GM21390 (cell line): Measurements from ENCODE around the gene CDC42BPB.

Source experiments
- ATAC-seq: cut with Tn5 transposase; IDR thresholded peaks from one replicate; pipeline ENCODE4 v1.9.1; 2021; ENCODE audit not compliant: unreplicated experiment

Gene CDC42BPB

DNA sequence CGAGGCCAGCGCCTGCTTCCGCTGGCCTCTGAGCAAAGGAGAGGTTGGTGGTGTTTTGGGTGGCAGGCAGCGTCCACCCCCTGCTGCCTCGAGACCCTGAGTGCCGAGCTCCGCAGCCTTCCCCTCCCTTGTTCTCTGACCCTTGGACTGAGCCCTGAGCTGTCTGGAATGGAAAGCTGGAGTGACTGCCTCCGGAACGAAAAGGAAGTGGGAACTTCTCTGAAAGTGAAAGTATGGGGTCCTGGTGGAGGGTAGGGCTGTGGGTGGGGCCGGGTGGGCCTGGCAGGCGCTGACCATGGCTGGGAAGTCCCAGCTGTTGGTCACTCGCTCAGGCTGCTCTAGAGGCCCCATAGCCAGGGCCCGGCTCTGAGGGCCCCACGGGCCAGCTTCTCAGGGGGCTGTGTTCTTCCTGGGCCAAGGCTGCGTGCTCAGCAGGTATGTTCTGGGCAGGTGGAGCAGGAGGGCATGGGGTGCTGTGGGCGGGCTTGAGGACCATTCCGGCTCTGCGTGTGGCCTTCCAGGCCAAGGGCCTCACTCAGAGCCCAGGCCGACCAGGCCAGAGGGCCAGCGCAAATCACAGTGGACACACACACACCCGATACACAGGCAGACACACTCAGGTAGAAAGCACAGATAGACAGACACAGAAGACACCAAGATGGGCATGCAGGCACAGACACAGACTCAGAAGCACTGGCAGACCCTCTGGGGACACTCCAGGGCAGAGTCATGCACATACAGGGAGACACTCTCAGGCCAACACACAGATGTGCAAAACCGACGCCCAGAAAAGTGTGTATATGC is 37.3 kb upstream of the CDC42BPB start, which contains the start of gene EXOC3L4:
Gene EXOC3L4 (plus strand): TSS at position 320 of the 804 bp plus-strand sequence. CDS start 5,495 bp downstream, outside the sequence.
- no peak for ATAC-seq

- no peak for ATAC-seq
These were observed 36.6 kb upstream of the CDC42BPB start for GRCh38 chr14:103093856-103094405.

GRCh38 chr14:103091883-103092222 is 34.5 kb upstream of the CDC42BPB start:
- ATAC-seq: no peak

- ATAC-seq: peak; percentile 59
These were observed 33.9 kb upstream of the CDC42BPB start for GRCh38 chr14:103091041-103091882.

DNA sequence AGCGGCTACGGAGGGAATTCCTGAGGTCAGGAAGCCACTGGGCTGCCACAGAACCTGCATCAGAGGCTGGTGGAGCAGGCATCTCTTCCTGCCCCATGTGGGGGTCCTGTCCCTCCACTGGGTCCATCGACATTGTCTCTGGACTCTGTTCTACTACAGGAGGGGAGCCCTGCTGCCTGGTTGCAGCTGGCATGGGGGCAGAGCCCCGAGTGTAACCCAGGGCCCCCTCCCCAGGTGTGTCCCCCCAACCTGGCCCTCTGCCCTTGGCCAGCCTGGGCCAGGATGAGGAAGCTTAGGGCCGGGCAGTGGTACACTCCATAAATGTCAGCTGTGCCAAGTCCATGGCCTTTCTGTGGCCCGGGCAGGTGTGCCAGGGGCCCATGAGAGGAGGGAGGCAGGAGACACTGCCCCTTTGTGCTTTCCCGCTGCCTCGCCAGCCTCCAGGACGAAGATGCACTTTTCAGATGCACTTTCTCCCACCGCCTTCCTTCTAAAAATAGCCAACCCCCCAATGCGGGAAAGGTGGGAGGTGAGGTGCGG is 33.2 kb upstream of the CDC42BPB start:
- ATAC-seq: no peak

- no peak for ATAC-seq
These were observed 32.3 kb upstream of the CDC42BPB start for GRCh38 chr14:103089386-103090335.

DNA sequence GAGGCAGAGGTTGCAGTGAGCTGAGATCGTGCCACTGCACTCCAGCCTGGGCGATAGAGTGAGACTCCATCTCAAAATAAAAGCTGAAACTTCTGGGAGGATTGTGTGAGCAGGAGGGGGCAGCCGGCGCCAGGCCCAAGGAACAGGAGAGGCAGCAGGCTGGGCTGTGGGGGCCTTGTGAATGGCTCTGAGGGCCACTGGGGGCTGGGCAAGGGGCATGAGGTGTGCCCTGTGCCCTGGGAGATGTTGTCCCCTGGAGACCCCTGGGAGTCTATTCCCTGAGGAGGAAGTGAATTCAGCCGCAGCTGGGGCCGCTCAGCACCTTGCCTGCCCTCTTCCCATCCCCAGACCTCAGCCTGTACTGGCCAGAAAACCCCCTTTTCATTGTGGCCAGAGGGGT is 31.6 kb upstream of the CDC42BPB start:
- no peak for ATAC-seq

DNA sequence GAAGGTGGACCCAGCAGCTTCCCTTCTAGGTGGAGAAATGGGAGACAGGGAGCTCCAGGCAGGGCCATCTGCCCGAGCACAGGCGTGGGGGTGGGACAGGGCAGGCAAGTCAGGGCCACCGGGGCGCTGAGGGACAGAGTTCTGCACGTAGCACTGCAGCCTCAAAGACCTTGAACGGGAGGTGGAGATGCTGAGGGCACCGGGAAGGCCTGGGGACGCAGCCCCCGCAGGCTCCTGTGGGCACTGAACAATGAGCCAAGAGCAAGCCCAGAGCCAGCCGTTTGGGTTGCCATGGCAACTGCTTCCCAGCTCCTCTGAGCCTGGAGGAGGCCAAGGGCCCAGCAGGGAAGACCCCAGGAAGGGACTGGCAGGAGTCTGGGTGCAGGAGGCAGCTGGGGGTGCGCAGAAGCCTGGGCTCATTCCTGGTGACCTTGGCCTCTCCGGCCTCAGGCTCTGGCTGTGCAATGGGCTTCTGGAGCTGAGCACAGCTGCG is 30.0 kb upstream of the CDC42BPB start:
- ATAC-seq: no peak

GRCh38 chr14:103086771-103087342 is 29.5 kb upstream of the CDC42BPB start:
- no peak for ATAC-seq

GRCh38 chr14:103085106-103086091 is 28.1 kb upstream of the CDC42BPB start:
- no peak for ATAC-seq

DNA sequence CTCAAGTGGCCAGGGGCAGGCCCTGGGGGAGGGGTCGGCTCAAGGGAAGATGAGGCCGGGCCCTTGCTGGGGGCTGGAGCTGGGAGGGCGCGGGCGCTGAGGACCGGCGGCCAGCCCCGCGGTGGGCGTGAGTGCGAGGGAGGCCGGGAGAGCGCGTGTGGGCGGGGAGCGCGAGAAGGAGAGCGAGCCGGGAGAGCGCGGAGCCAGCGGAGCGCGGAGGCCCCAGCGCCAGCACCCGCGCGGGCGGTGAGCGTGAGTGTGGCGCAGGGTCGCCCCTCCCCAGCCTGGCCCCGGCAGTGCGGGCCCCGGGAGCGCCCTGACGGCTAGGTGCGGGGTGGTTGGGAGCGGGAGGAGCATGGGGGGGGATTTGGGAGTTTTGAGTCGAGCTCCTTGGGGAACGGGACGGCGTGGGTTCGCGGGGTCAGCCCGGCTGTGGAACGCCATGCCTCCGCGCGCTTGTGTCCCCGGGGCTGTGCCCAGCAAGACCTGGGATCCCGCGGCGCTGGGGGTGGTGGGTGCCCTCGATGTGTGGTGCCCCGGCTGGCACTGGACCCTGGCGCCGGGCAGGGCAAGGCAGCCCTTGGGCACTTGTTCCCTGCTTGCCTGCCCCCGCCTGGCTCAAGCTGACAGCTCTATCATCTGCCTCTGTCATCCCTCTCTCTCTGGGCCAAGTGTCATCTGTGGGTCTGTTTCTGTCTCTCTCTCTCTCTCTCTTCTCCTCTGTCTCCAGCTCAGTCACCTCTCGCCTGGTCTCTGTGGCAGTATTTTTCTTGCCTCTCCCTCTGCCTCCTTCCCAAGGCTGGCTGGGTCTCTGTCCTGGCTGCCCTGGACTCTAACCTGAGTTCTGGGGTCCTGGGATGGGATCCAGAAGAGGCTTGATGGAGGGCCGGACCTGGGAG is 26.9 kb upstream of the CDC42BPB start, which contains the start of gene LBHD2:
Gene LBHD2 (plus strand): TSS at position 190 of the 899 bp plus-strand sequence. CDS start 1,803 bp downstream, outside the sequence.
- no peak for ATAC-seq

GRCh38 chr14:103081951-103082350 is 24.6 kb upstream of the CDC42BPB start:
- no peak for ATAC-seq

- no peak for ATAC-seq
These were observed 21.7 kb upstream of the CDC42BPB start for GRCh38 chr14:103078860-103079587.

DNA sequence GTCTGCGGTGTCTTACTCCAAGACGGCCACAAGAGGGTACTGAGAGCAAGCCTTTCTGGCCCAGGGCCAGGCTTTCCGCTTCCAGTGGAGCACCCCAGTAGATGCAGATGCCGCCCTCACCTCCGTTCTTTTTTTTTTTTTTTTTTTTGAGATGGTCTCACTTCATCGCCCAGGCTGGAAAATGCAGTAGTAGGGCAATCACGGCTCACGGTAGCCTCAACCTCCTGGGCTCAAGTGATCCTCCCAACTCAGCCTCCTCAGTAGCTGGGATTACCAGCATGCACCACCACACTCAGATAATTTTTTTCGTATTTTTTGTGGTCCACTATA is 21.0 kb upstream of the CDC42BPB start:
- ATAC-seq: peak; percentile 45

- ATAC-seq: no peak
These were observed 17.5 kb upstream of the CDC42BPB start for GRCh38 chr14:103074729-103075367.
